Sigmoid colon (tissue), 4 donors: ENCODE data around the gene SPIN4.

Experiments used
- EP300 ChIP-seq, 4 donors: sonication (generic); formaldehyde crosslinking; IDR thresholded peaks; one replicate each; pipeline ENCODE4 v1.6.1; 2017; ENCODE audit warnings: antibody characterized with exemption in 4 of 4
- POLR2A ChIP-seq, 2 donors: fragments of 450-650 bp; IDR thresholded peaks; one replicate each; pipeline ENCODE4 v1.6.1; 2016; ENCODE audit warnings: antibody characterized with exemption in 2 of 2, mild to moderate bottlenecking in 2 of 2, moderate library complexity in 2 of 2
- TF ChIP-seq, protein P1 (sequence below), 4 experiments: fragments of 450-650 bp in 3 of 4; fragments of 200-600 bp in 1 of 4; IDR thresholded peaks; one replicate each; pipeline ENCODE4 v1.5.1; 2016 to 2019; ENCODE audit warnings: antibody characterized with exemption in 4 of 4, mild to moderate bottlenecking in 3 of 4, moderate library complexity in 2 of 4

GRCh38 chrX:63387411-63387810 is 36.3 kb upstream of the SPIN4 start:
- TF ChIP-seq, protein P1, sequence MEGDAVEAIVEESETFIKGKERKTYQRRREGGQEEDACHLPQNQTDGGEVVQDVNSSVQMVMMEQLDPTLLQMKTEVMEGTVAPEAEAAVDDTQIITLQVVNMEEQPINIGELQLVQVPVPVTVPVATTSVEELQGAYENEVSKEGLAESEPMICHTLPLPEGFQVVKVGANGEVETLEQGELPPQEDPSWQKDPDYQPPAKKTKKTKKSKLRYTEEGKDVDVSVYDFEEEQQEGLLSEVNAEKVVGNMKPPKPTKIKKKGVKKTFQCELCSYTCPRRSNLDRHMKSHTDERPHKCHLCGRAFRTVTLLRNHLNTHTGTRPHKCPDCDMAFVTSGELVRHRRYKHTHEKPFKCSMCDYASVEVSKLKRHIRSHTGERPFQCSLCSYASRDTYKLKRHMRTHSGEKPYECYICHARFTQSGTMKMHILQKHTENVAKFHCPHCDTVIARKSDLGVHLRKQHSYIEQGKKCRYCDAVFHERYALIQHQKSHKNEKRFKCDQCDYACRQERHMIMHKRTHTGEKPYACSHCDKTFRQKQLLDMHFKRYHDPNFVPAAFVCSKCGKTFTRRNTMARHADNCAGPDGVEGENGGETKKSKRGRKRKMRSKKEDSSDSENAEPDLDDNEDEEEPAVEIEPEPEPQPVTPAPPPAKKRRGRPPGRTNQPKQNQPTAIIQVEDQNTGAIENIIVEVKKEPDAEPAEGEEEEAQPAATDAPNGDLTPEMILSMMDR (IDR thresholded peaks at IDR 0.05): no peak
- TF ChIP-seq EP300 (IDR thresholded peaks at IDR 0.05) (no peak), POLR2A (IDR thresholded peaks at IDR 0.05) (no peak)
